Measurements from ENCODE around the gene AREG.

Gene AREG

GRCh38 chr4:74455361-74456055 is 10.6 kb downstream of the AREG start:
- ChIA-PET CTCF (interaction anchor here (0.7 kb wide), 1 partner anchor 169 kb away, joined by 3 read pairs; no protein-coding TSS in a partner anchor), POLR2A (no interaction called here)
- no peak for TF ChIP-seq FOXA1 (IDR thresholded peaks at IDR 0.05)
- no peak for TF ChIP-seq TARDBP (IDR thresholded peaks at IDR 0.05)
- TF ChIP-seq BHLHE40 (IDR thresholded peaks at IDR 0.05; ENCODE audit: borderline replicate concordance): no peak
- no peak for TF ChIP-seq SP1 (IDR thresholded peaks at IDR 0.05)
- no peak for TF ChIP-seq L3MBTL2 (conservative IDR thresholded peaks at IDR 0.05)
- TF ChIP-seq ZNF384 (IDR thresholded peaks at IDR 0.05): no peak
- no peak for TF ChIP-seq FOXK2 (IDR thresholded peaks at IDR 0.05)
- TF ChIP-seq PKNOX1 (IDR thresholded peaks at IDR 0.05): no peak
- no peak for TF ChIP-seq NFRKB (IDR thresholded peaks at IDR 0.05)
- no peak for TF ChIP-seq SUZ12 (IDR thresholded peaks at IDR 0.05)
- TF ChIP-seq ARNT (IDR thresholded peaks at IDR 0.05): no peak
- no peak for TF ChIP-seq ELF4 (IDR thresholded peaks at IDR 0.05)
- TF ChIP-seq CTBP1 (IDR thresholded peaks at IDR 0.05; ENCODE audit: borderline replicate concordance): no peak
- no peak for TF ChIP-seq HDGF (IDR thresholded peaks at IDR 0.05; ENCODE audit: borderline replicate concordance)
- no peak for TF ChIP-seq FOXM1 (IDR thresholded peaks at IDR 0.05; ENCODE audit: borderline replicate concordance)
- no peak for TF ChIP-seq LEF1 (IDR thresholded peaks at IDR 0.05; ENCODE audit: borderline replicate concordance)
- DNase-seq (ENCODE audit: extremely low spot score): no peak

- ChIA-PET POLR2A (no interaction called here), CTCF (interaction anchor here (0.7 to 1.1 kb wide), 2 partner anchors 8 to 168 kb away, joined by 3 read pairs; no protein-coding TSS in a partner anchor)
- TF ChIP-seq NFRKB (IDR thresholded peaks at IDR 0.05) (no peak), SUZ12 (IDR thresholded peaks at IDR 0.05) (no peak), LEF1 (IDR thresholded peaks at IDR 0.05; ENCODE audit: borderline replicate concordance) (no peak), FOXA1 (IDR thresholded peaks at IDR 0.05) (no peak), ELF4 (IDR thresholded peaks at IDR 0.05) (no peak), FOXM1 (IDR thresholded peaks at IDR 0.05; ENCODE audit: borderline replicate concordance) (no peak), HDGF (IDR thresholded peaks at IDR 0.05; ENCODE audit: borderline replicate concordance) (no peak), FOXK2 (IDR thresholded peaks at IDR 0.05) (no peak), TARDBP (IDR thresholded peaks at IDR 0.05) (no peak), BHLHE40 (IDR thresholded peaks at IDR 0.05; ENCODE audit: borderline replicate concordance) (no peak), ARNT (IDR thresholded peaks at IDR 0.05) (no peak)
- DNase-seq (ENCODE audit: extremely low spot score): no peak
Measured at GRCh38 chr4:74456056-74456744, 11.3 kb downstream of the AREG start.

GRCh38 chr4:74456849-74457395 is 12.0 kb downstream of the AREG start:
- ChIA-PET POLR2A (no interaction called here), CTCF (interaction anchor here (1.1 kb wide), 1 partner anchor 8 kb away, joined by 3 read pairs; no protein-coding TSS in a partner anchor)
- TF ChIP-seq FOXA1 (IDR thresholded peaks at IDR 0.05): no peak
- TF ChIP-seq LEF1 (IDR thresholded peaks at IDR 0.05; ENCODE audit: borderline replicate concordance): no peak
- no peak for TF ChIP-seq NFRKB (IDR thresholded peaks at IDR 0.05)
- TF ChIP-seq SP1 (IDR thresholded peaks at IDR 0.05): no peak
- TF ChIP-seq ZNF384 (IDR thresholded peaks at IDR 0.05): no peak
- TF ChIP-seq SUZ12 (IDR thresholded peaks at IDR 0.05): no peak
- TF ChIP-seq TARDBP (IDR thresholded peaks at IDR 0.05): no peak
- no peak for TF ChIP-seq PKNOX1 (IDR thresholded peaks at IDR 0.05)
- no peak for TF ChIP-seq CTBP1 (IDR thresholded peaks at IDR 0.05; ENCODE audit: borderline replicate concordance)
- TF ChIP-seq FOXK2 (IDR thresholded peaks at IDR 0.05): no peak
- no peak for TF ChIP-seq BHLHE40 (IDR thresholded peaks at IDR 0.05; ENCODE audit: borderline replicate concordance)
- no peak for TF ChIP-seq L3MBTL2 (conservative IDR thresholded peaks at IDR 0.05)
- TF ChIP-seq HDGF (IDR thresholded peaks at IDR 0.05; ENCODE audit: borderline replicate concordance): no peak
- no peak for TF ChIP-seq FOXM1 (IDR thresholded peaks at IDR 0.05; ENCODE audit: borderline replicate concordance)
- no peak for TF ChIP-seq ARNT (IDR thresholded peaks at IDR 0.05)
- no peak for DNase-seq (ENCODE audit: extremely low spot score)

- CTCF ChIA-PET: no interaction called here
- DNase-seq (ENCODE audit: extremely low spot score): no peak
- no peak for TF ChIP-seq L3MBTL2 (conservative IDR thresholded peaks at IDR 0.05)
- POLR2A ChIA-PET: no interaction called here
Measured at GRCh38 chr4:74460833-74461232, 15.9 kb downstream of the AREG start.

- ChIA-PET POLR2A (no interaction called here), CTCF (no interaction called here)
- no peak for TF ChIP-seq L3MBTL2 (conservative IDR thresholded peaks at IDR 0.05)
- TF ChIP-seq PKNOX1 (IDR thresholded peaks at IDR 0.05): no peak
- no peak for TF ChIP-seq TARDBP (IDR thresholded peaks at IDR 0.05)
- no peak for TF ChIP-seq NFRKB (IDR thresholded peaks at IDR 0.05)
- no peak for TF ChIP-seq FOXK2 (IDR thresholded peaks at IDR 0.05)
- no peak for TF ChIP-seq CTBP1 (IDR thresholded peaks at IDR 0.05; ENCODE audit: borderline replicate concordance)
- TF ChIP-seq ELF4 (IDR thresholded peaks at IDR 0.05): no peak
- no peak for TF ChIP-seq SUZ12 (IDR thresholded peaks at IDR 0.05)
- no peak for TF ChIP-seq LEF1 (IDR thresholded peaks at IDR 0.05; ENCODE audit: borderline replicate concordance)
- TF ChIP-seq BHLHE40 (IDR thresholded peaks at IDR 0.05; ENCODE audit: borderline replicate concordance): no peak
- TF ChIP-seq ARNT (IDR thresholded peaks at IDR 0.05): no peak
- no peak for TF ChIP-seq FOXM1 (IDR thresholded peaks at IDR 0.05; ENCODE audit: borderline replicate concordance)
- no peak for DNase-seq (ENCODE audit: extremely low spot score)
Measured at GRCh38 chr4:74463123-74463522, 18.2 kb downstream of the AREG start.
